OCI-LY7 (cell line): ENCODE results near the gene MPV17L. TPM values are rescaled to one million over a fixed set of nuclear protein-coding genes. Genes with fewer than 3 reads are reported as not detected.

Experiments
- BruUV-seq: library from RNA; stranded (reverse); fragments of 400-500 nt; replicated peaks from 2 replicates; lab custom pipeline; 2021; lab: Mats Ljungman, UMichigan
- CTCF ChIA-PET: fragments of 300-600 bp; sonication (Branson Sonifier 250); formaldehyde crosslinking; loops from one replicate; lab custom pipeline; 2022; ENCODE audit warnings: antibody characterized with exemption; ENCODE audit not compliant: unreplicated experiment; lab: Charles Lee
- POLR2A ChIA-PET: fragments of 300-600 bp; sonication (Branson Sonifier 250); formaldehyde crosslinking; loops from one replicate; lab custom pipeline; 2022; ENCODE audit warnings: antibody characterized with exemption; lab: Charles Lee
- DNase-seq: peaks from one replicate; pipeline ENCODE4 v3.0.0-alpha.2; 2015; ENCODE audit warnings: low spot score
- H2AFZ ChIP-seq: fragments of 200-600 bp; sonication (generic), shearing (Covaris generic); 2 replicates; pipeline ENCODE4 v1.6.1; 2014; ENCODE audit warnings: mild to moderate bottlenecking, antibody characterized with exemption, low read length, moderate library complexity
- H3K27ac ChIP-seq: fragments of 200-600 bp; sonication (generic); 2 replicates; pipeline ENCODE4 v1.5.1; 2014; ENCODE audit warnings: mixed run types, low read depth, mild to moderate bottlenecking, moderate library complexity, low read length, inconsistent platforms; ENCODE audit not compliant: poor library complexity, severe bottlenecking
- H3K36me3 ChIP-seq: fragments of 200-600 bp; sonication (generic); 2 replicates; pipeline ENCODE4 v1.6.1; 2014; ENCODE audit warnings: mild to moderate bottlenecking, antibody characterized with exemption, low read length, moderate library complexity, mixed read lengths; ENCODE audit not compliant: insufficient read depth
- H3K4me1 ChIP-seq: fragments of 200-600 bp; sonication (generic); 2 replicates; pipeline ENCODE4 v1.5.1; 2014; ENCODE audit warnings: mild to moderate bottlenecking, low read length; ENCODE audit not compliant: insufficient read depth, poor library complexity, severe bottlenecking
- H3K4me2 ChIP-seq: fragments of 200-600 bp; sonication (generic); 2 replicates; pipeline ENCODE4 v1.6.1; 2014; ENCODE audit warnings: mild to moderate bottlenecking, low read length
- H3K4me3 ChIP-seq: fragments of 200-600 bp; sonication (generic); 2 replicates; pipeline ENCODE4 v1.5.1; 2014; ENCODE audit warnings: mild to moderate bottlenecking, low read depth, low read length; ENCODE audit not compliant: poor library complexity, severe bottlenecking
- H3K79me2 ChIP-seq: fragments of 200-600 bp; sonication (generic); 2 replicates; pipeline ENCODE4 v1.6.1; 2016; ENCODE audit warnings: low read depth, mild to moderate bottlenecking, low read length, moderate library complexity, mixed read lengths; ENCODE audit not compliant: insufficient read depth
- H3K9me2 ChIP-seq: fragments of 200-600 bp; sonication (generic); 2 replicates; pipeline ENCODE4 v1.6.1; 2016; ENCODE audit warnings: mild to moderate bottlenecking, low read length, mixed read lengths; ENCODE audit not compliant: insufficient read depth
- H3K9me3 ChIP-seq: fragments of 200-600 bp; sonication (generic); 2 replicates; pipeline ENCODE4 v1.6.1; 2014; ENCODE audit warnings: mild to moderate bottlenecking, mixed run types, low read length, mixed read lengths
- H4K20me1 ChIP-seq: fragments of 200-600 bp; sonication (generic); 2 replicates; pipeline ENCODE4 v1.6.1; 2014; ENCODE audit warnings: mild to moderate bottlenecking, antibody characterized with exemption, low read length, moderate library complexity, mixed read lengths; ENCODE audit not compliant: insufficient read depth
- EZH2phosphoT487 ChIP-seq: fragments of 200-600 bp; sonication (generic); IDR thresholded peaks from 2 replicates; pipeline ENCODE4 v1.6.1; 2018; ENCODE audit warnings: low read depth, borderline replicate concordance, mild to moderate bottlenecking, mixed run types, antibody characterized with exemption, low read length, moderate library complexity, mixed read lengths
- intact Hi-C: fragments of 100-400 bp; cut with micrococcal nuclease; formaldehyde crosslinking; loops from one replicate; pipeline ENCODE4 v1.10.0; 2022; ENCODE audit not compliant: unreplicated experiment
- total RNA-seq, 2 experiments: library from RNA; depleted of rRNA in 1 of 2; stranded (reverse); fragments of >200 nt in 1 of 2; shearing (Covaris generic) in 1 of 2; gene quantifications; 2 replicates each; pipeline ENCODE4 v1.2.3, GENCODE V29; 2014 to 2022
- TF ChIP-seq, protein P1 (sequence below): fragments of 200-600 bp; sonication (generic); conservative IDR thresholded peaks from 2 replicates; pipeline ENCODE4 v1.5.1; 2014; ENCODE audit warnings: mild to moderate bottlenecking, antibody characterized with exemption, low read length, moderate library complexity, mixed read lengths

Gene MPV17L
- total RNA-seq, 2 experiments from 2014 or later: 0.08 TPM; not detected in 1

DNA sequence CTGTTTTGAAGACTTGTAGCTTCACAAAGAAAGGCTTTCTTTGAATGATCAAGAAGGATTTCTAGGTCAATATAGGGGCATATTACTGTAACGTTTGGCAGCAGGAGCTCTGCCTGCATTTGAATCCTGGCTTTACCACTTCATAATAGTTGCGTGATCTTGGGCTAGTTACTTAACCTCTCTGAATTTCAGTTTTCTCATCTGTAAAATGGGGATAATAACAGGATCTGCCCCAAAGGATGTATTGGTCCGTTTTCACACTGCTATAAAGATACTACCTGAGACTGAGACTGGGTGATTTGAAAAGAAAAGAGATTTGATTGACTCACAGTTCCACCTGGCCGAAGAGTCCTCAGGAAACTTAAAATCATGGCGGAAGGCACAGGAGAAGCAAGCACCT lies 51.3 kb downstream of the MPV17L start:
- BruUV-seq: no TSS peak
- TF ChIP-seq, protein P1, sequence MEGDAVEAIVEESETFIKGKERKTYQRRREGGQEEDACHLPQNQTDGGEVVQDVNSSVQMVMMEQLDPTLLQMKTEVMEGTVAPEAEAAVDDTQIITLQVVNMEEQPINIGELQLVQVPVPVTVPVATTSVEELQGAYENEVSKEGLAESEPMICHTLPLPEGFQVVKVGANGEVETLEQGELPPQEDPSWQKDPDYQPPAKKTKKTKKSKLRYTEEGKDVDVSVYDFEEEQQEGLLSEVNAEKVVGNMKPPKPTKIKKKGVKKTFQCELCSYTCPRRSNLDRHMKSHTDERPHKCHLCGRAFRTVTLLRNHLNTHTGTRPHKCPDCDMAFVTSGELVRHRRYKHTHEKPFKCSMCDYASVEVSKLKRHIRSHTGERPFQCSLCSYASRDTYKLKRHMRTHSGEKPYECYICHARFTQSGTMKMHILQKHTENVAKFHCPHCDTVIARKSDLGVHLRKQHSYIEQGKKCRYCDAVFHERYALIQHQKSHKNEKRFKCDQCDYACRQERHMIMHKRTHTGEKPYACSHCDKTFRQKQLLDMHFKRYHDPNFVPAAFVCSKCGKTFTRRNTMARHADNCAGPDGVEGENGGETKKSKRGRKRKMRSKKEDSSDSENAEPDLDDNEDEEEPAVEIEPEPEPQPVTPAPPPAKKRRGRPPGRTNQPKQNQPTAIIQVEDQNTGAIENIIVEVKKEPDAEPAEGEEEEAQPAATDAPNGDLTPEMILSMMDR: no peak
- TF ChIP-seq EZH2phosphoT487: no peak
- CTCF ChIA-PET: no interaction called here

DNA sequence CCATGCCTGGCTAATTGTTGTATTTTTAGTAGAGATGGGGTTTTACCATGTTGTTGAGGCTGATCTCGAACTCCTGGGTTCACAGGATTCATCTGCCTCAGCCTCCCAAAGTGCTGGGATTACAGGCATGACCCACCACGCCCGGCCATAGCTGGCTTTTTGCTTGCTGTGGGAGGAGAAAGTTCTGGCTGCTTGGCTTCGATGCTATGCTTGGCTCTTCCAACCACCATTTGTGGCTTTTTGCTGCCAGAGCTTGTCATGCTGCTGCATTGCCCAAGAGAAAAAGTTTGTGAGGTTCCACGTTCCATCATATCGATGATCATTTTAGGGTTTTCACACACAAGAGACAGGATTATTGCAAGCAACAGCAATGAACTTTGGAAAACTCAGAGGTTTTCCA lies 55.1 kb downstream of the MPV17L start:
- no peak overlapping the region for H3K4me2 ChIP-seq
- no peak for DNase-seq
- no TSS peak for BruUV-seq
- H3K4me1 ChIP-seq: no peaks in the 10 kb centered on the region
- no peaks in the 10 kb centered on the region for H4K20me1 ChIP-seq
- intact Hi-C loops: no loop called here
- no peaks in the 10 kb centered on the region for H3K9me3 ChIP-seq
- no peak overlapping the region for H3K4me3 ChIP-seq
- H3K79me2 ChIP-seq: no peaks in the 10 kb centered on the region
- H3K9me2 ChIP-seq: no peaks in the 10 kb centered on the region
- no peak overlapping the region for H3K27ac ChIP-seq
- TF ChIP-seq, protein P1: no peak
- TF ChIP-seq EZH2phosphoT487: no peak
- no peak overlapping the region for H2AFZ ChIP-seq
- H3K36me3 ChIP-seq: no peaks in the 10 kb centered on the region
- CTCF ChIA-PET: no interaction called here
- POLR2A ChIA-PET: interaction anchor here (0.7 kb wide), 1 partner anchor 214 kb away, joined by 3 read pairs; no protein-coding TSS in a partner anchor

More for the DNA sequence above, 51.3 kb downstream of the MPV17L start:
- Histone ChIP-seq H3K36me3 (no peaks in the 10 kb centered on the region), H3K27ac (no peak overlapping the region), H3K4me3 (no peak overlapping the region), H3K79me2 (no peaks in the 10 kb centered on the region), H4K20me1 (no peaks in the 10 kb centered on the region), H3K4me2 (no peak overlapping the region), H3K4me1 (no peaks in the 10 kb centered on the region), H2AFZ (no peak overlapping the region), H3K9me2 (no peaks in the 10 kb centered on the region), H3K9me3 (0 out of 2 replicates have a peak, but pooled peaks cover 4% of the 10 kb centered on the region)
- POLR2A ChIA-PET: no interaction called here
- intact Hi-C loops: no loop called here
- DNase-seq: no peak

DNA sequence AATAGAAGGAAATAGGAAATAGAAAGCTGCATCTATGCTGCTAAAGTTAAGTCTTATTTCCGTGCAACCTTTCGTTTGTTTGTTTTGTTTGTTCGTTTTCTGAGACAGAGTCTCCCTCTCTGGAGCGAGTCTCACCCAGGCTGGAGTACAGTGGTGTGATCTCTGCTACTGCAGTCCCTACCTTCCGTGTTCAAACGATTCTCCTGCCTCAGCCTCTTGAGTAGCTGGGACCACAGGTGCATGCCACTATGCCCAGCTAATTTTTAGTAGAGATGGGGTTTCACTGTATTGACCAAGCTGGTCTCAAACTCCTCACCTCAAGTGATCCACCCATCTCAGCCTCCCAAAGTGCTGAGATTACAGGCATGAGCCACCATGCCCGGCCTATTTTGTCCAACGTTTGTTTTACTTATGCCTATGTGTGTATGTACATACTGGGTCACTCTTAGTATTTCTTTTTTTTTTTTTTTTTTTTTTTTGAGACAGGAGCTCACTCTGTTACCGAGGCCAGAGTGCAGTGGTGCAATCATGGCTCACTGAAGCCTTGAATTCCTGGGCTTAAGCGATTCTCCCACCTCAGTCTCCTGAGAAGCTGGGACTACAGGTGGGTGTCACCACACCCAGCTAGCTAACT lies 55.7 kb downstream of the MPV17L start:
- no peaks in the 10 kb centered on the region for H3K4me1 ChIP-seq
- no peak overlapping the region for H3K4me2 ChIP-seq
- no peaks in the 10 kb centered on the region for H3K9me2 ChIP-seq
- POLR2A ChIA-PET: interaction anchor here (0.6 to 0.7 kb wide), 3 partner anchors 30 to 214 kb away, joined by 3 to 6 read pairs (median 4); no protein-coding TSS in a partner anchor
- TF ChIP-seq, protein P1: no peak
- TF ChIP-seq EZH2phosphoT487: no peak
- CTCF ChIA-PET: no interaction called here
- H3K4me3 ChIP-seq: no peak overlapping the region
- no peaks in the 10 kb centered on the region for H3K36me3 ChIP-seq
- H2AFZ ChIP-seq: no peak overlapping the region
- DNase-seq: no peak
- no peaks in the 10 kb centered on the region for H3K9me3 ChIP-seq
- no peaks in the 10 kb centered on the region for H3K79me2 ChIP-seq
- intact Hi-C loops: no loop called here
- H4K20me1 ChIP-seq: no peaks in the 10 kb centered on the region
- BruUV-seq: no TSS peak
- H3K27ac ChIP-seq: no peak overlapping the region
